Activated CD8-positive, alpha-beta memory T cell treated with anti-CD3 and anti-CD28 coated beads for 48 hours (primary cell): ENCODE results near the gene DCAF12.
"Not testable (repeated sequence)": the region's sequence is repeated elsewhere in the genome, so short reads cannot be mapped to it uniquely, and the experiment has no call there.

Experiments used
- DNase-seq, 3 experiments: peaks; one replicate each; pipeline ENCODE4 v3.0.0-alpha.2; 2020; ENCODE audit warnings: low read depth in 2 of 3, low spot score in 2 of 3

The DCAF12 gene

GRCh38 chr9:34126207-34127034 is at the start of gene DCAF12:
Gene DCAF12 (minus strand): TSS chr9:34126698. CDS start chr9:34126431, 267 bp downstream.
- DNase-seq: peak; percentile 68 to 84 (median 73)

- DNase-seq: no peak
Measured at GRCh38 chr9:34176089-34176488, 49.6 kb upstream of the DCAF12 start.

GRCh38 chr9:34171753-34172535 is 45.4 kb upstream of the DCAF12 start:
- no peak for DNase-seq

DNA sequence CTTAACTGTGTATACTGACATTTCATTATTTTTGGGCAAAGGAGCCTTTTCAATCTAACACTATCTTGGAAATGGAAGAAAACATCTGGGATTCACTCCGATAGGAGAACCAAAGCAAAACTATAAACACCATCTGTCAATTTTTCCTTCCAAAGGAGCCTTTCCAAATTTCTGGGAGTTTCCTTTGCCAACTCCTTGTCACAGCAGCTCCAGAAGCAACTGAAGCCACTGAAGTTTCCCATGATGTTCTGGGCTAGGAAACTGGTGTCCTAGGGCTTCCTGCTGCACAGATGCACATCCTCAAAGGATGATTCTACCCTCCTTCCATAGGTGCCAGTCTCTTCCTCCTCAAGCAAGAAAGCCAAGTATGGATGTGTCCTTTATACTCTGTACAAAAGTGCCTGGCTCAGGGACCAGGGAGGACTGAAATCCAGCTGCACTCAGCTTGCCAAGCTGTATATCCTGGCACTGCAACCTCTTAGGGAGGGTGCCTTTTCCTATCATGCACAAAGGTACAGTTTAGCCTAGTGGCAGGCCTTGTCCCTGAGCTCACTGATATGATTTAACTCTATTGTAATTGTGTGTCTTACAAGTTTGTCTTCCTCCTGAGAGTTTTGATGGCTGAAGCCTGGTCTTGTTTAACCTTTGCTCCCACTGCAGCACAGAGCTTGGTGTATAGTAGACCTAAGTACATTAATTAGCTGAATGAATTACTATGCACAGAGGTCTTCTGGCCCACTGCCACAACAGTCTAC is 43.9 kb upstream of the DCAF12 start:
- no peak for DNase-seq

DNA sequence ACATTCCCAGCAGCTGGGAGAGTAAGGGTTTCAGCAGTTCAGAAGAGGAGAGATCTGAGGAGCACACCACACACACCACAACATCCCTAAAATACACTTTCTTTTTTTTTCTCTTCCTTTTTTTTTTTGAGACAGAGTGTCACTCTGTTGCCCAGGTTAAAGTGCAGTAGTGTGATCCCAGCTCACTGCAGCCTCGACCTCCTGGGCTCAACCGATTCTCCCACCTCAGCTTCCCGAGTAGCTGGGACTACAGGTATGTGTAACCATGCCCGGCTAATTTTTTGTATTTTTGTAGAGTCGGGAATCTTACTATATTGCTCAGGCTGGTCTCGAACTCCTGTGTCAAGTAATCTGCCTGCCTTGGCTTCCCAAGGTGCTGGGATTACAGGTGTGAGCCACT is 42.6 kb upstream of the DCAF12 start:
- no peak for DNase-seq

GRCh38 chr9:34163434-34163833 is 36.9 kb upstream of the DCAF12 start:
- no peak for DNase-seq

DNA sequence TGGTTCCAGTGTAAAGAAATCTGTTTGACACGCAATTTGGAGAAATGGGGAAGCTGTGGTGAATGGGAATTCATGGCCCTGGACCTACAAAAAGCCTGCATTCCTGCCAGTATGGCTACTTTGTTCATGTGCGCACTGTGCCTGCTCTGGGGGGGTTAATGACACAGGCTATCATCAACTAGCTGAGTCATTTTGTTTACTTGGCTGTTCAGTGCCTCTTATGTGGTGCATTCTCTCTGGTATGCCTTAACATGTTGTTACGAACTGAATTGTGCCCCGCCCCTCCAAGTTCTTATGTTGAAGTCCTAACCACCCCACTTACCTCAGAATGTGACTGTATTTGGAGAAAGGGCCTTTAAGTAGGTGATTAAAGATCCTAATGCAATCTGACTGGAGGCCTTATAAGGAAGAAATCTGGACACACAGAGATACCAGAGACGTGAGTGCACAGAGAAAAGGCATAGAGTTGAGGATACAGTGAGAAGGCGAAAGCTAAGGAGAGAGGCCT is 31.9 kb upstream of the DCAF12 start:
- no peak for DNase-seq

DNA sequence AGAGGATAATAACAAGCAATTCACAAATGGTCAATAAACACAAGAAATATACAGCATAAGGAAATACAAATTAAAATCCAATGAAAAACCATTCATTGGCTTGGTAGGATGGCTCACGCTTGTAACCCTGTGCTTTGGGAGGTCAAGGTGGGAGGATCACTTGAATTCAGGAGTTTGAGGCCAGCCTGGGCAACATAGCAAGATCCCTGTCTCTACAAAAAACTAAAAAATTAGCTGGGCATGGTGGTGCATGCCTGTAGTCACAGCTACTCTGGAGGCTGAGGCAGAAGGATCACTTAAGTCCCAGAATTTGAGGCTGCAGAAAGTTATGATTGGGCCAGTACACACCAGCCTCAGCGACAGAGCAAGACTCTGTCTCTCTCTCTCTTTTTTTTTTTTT is 31.4 kb upstream of the DCAF12 start:
- no peak for DNase-seq

- no peak for DNase-seq
Measured at GRCh38 chr9:34157318-34157717, 30.8 kb upstream of the DCAF12 start.

DNA sequence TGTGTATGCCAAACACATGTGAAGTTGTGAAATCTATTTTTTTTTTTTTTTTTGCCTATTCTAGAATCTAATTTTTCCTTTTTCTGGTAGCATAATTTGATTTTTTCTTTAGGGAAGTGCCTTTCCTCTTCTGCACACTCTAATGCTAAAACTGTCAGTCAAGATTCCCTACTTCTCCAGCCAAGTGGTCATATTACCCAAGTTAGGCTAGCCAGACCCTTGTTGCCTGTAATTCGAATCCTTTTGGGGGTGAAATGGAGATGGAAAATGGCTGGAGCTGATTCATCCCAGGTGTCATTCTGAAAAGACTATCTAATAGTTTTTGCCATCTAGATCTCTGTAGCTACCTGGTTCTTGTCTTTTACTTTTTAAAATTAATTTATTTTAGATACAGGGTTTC is 27.6 kb upstream of the DCAF12 start:
- no peak for DNase-seq

- DNase-seq: no peak
Measured at GRCh38 chr9:34151398-34151797, 24.9 kb upstream of the DCAF12 start.

- no peak for DNase-seq
Measured at GRCh38 chr9:34145165-34145564, 18.7 kb upstream of the DCAF12 start.

DNA sequence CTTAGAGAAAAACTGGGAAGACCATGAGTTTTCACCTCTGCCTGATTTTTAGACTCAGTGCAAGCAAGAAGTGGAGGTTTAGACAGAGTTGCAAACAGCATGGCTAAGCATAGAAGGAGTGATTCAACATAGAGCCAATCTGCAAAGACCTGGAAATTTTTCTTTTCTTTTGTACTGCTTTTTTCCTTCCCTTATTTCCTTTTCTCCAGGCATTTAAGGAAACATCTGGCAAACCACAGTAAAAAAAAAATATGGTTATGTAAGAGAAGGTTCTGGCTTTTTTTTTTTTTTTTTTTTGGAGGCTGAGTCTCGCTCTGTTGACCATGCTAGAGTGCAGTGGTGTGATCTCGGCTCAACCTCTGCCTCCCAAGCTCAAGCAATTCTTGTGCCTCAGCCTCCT is 16.6 kb upstream of the DCAF12 start:
- DNase-seq: no peak

DNA sequence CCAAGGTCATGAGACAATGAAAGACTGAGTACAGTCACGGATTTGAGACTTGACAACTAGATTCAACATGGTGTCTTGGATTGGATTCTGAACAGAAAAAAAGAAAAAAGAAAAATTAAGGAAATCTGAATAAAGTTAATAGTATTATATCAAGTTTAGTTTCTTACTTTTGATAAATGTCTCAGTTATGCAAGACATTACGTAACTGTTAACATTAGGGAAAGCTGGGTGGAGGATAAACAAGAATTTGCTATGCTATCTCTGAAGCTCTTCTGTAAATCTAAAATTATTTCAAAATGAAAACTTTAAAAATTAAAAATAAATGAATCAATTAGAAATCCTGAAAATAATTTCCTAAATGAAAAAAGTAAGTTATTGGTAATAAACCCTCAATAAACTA is 14.4 kb upstream of the DCAF12 start:
- DNase-seq: no peak

DNA sequence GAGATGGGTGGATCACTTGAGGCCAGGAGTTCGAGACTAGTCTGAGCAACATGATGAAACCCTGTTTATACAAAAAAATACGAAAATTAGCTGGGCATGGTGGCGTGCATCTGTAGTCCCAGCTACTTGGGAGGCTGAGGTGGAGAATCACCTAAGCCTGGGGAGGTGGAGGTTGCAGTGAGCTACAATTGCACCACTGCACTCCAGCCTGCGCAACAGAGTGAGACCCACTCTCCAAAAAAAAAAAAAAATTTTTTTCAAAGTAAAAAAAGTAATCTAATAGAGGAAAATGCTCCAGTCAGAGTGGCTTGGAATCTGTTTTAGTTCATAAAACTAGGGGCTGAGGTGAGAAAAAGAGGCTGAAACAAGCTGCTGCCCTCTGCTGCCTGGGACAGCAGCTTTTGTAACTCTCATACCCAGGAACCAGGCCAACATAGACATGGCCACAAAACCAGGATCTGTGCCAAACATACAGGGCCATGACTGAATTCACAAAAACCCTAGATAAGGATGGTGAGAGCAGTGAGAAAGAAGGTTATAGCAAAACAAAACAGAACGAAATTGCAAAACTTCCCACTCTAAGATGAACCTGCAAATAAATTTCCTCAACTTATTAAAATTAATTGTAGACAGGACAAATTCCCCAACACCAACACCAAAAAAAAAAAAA is 13.1 kb upstream of the DCAF12 start:
- no peak for DNase-seq

GRCh38 chr9:34138644-34139043 is 12.1 kb upstream of the DCAF12 start:
- not testable (repeated sequence) for DNase-seq

DNA sequence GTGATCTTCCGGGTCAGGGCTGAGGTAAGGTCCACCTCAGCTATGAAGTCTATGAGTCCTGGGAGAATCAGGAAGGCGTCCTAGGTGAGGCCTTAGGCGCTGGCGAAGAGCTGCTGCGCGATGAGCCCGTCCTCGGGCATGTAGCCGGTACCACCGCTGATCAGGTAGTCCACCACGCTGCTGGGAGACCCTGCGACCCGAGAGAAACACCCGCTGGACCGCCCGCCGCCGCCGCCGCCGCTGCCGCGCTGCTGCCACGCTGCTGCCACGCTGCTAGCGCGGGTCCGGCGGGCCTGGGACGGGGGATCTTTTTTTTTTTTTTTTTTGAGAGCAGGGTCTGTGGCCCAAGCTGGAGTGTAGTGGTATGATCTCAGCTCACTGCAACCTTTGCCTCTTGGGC is 8.0 kb upstream of the DCAF12 start:
- DNase-seq: no peak

DNA sequence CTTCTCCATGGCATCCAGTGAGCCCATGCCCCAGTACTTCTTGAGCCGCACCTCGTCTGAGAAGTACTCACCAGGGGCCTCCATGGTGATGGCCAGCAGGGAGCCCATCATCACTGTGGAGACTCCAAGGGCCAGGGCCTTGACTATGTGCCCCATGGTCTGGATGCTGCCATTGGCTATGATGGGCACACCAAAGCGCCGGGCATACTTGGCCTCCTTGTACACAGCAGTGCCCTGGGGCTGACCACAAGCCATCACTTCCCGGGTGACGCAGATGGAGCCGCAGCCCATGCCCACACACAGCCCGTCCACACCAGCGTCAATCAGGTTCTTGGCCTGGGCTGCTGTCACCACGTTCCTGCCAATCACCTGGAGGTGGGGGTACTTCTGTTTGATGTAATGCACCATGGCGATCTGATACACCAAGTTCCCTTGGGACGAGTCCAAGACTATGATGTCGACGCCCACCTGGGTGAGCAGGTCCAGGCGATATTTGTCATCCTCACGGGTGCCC is 7.0 kb upstream of the DCAF12 start:
- no peak for DNase-seq

- no peak for DNase-seq
Measured at GRCh38 chr9:34131571-34131970, 5.1 kb upstream of the DCAF12 start.

- no peak for DNase-seq
Measured at GRCh38 chr9:34127035-34127948, 794 bp upstream of the DCAF12 start.
